Measurements from ENCODE around the gene RHEX.

Gene RHEX

DNA sequence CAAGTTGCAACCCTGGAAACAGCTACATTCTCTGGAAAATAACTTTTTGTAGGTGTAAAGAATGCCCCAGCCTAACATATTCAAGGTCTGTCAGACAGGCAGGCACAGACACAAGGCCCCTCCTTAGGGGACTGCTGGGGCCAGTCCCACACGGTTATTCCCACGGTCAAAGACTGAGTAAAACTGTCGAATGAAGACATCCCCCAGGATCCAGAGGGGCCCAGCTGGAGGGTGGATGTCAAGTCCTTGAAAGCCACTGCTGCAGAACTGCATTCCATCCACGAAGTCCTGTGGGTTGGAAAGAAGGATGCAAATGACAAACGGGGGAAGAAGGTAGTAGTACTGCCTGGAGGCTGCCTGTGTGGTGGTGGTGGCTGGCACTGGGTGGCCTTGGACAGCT is 42.9 kb upstream of the RHEX start:
- ChIA-PET CTCF (interaction anchor here (1.2 kb wide), 1 partner anchor 33 kb away, joined by 3 read pairs; no protein-coding TSS in a partner anchor), POLR2A (no interaction called here)
- TF ChIP-seq, protein P1, sequence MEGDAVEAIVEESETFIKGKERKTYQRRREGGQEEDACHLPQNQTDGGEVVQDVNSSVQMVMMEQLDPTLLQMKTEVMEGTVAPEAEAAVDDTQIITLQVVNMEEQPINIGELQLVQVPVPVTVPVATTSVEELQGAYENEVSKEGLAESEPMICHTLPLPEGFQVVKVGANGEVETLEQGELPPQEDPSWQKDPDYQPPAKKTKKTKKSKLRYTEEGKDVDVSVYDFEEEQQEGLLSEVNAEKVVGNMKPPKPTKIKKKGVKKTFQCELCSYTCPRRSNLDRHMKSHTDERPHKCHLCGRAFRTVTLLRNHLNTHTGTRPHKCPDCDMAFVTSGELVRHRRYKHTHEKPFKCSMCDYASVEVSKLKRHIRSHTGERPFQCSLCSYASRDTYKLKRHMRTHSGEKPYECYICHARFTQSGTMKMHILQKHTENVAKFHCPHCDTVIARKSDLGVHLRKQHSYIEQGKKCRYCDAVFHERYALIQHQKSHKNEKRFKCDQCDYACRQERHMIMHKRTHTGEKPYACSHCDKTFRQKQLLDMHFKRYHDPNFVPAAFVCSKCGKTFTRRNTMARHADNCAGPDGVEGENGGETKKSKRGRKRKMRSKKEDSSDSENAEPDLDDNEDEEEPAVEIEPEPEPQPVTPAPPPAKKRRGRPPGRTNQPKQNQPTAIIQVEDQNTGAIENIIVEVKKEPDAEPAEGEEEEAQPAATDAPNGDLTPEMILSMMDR (IDR thresholded peaks at IDR 0.05; ENCODE audit: control extremely low read depth, extremely low read depth, low read depth, missing control alignments) = no peak
- no peak for DNase-seq (ENCODE audit: extremely low spot score)

DNA sequence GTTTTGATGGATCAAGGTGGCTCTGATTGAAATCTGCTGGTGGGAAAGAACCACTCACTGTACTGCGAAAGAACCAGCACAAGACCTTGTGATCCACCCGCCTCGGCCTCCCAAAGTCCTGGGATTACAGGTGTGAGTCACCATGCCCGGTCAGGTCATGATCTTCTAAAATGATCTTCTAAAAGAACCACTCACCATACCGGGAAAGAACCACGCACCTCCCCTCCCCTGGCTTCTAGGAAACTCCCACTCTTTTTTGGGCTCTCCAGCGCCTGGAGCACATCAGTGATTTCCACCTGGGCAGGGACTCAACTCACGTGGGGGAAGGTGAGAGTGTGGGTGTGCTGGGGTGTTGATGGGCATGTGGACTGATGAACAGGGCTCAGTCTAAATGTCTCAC is 41.9 kb upstream of the RHEX start:
- ChIA-PET POLR2A (no interaction called here), CTCF (interaction anchor here (1.0 to 1.6 kb wide), 4 partner anchors 8 to 18 kb away, joined by 3 to 4 read pairs (median 3); partner anchors contain the start of gene RAB7B)
- TF ChIP-seq, protein P1 (IDR thresholded peaks at IDR 0.05; ENCODE audit: control extremely low read depth, extremely low read depth, low read depth, missing control alignments) = no peak
- no peak for DNase-seq (ENCODE audit: extremely low spot score)

DNA sequence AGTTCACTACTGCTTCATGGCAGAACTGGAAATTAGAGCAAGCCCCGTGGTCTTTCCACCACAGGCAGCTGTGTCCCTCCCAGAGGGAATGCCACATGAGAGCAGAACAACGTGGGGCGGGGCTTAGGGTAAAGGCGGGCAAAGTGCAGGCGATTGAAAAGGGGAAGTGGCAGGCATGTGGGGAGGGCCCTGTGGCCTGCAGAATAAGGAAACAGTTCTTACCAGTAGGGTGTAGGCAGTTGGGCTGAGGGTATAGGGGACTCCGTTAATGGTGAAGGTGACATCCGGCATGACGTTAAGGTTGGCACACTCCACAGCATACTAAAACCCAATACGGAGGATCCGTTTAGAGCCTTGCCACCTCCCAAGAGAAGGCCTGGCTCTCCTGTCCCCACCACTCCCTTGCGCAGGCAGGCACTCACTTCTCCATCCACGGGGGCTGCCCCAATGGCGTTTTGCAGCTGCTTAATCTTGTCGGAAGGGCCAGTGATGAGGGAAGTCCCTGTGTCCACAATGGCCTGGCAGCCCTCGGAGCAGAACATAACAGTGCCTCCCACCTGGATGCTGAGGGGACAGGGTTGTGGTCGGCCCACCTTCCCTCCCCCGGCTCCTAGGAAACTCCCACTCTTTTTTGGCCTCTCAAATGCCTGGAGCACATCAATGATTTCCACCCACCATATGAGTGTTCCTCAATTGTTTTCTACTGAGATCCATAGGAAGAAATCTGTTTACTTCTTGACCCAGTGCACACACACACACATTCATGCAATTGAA is 40.7 kb upstream of the RHEX start:
- CTCF ChIA-PET = interaction anchor here (0.9 to 1.6 kb wide), 6 partner anchors 9 to 94 kb away, joined by 3 to 6 read pairs (median 4); partner anchors contain the start of gene RAB7B
- TF ChIP-seq, protein P1 (IDR thresholded peaks at IDR 0.05; ENCODE audit: control extremely low read depth, extremely low read depth, low read depth, missing control alignments) = no peak
- DNase-seq (ENCODE audit: extremely low spot score) = peak; percentile 70
- POLR2A ChIA-PET = no interaction called here

DNA sequence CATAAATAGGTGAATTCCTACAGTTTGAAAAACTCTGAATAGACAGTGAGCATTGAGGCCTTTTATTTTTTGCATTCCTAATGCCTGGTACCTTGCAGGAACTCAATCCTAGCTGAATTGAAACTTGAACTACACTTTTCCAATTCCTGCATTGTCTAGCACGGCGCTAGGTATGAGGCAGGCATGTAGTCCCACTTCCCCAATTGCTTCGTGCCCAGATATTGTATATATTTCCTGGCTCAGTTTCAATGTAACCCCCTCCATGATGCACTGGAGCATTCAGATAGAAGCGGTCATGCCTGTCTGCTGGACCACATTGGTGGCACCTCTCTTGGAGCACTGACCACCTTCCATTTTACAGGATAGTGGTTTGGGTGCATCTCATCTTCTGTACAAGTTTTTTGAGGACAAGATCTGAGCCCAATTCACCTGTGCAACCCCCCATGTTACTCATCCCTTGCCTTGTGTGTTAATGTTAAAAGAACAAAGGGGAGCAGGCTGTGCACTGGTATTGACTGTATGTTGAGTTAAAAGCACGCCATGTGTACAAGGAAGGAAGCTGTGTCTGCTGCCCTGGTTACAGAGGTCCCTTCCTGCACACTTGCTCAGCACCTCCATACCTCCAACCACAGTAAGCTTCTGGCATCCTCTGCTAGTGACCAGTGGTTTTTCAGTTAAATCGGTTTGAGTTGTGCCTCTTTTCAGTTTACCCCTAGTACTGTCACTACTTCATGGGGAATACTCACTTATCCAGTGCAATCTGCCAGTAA is 39.8 kb upstream of the RHEX start:
- DNase-seq (ENCODE audit: extremely low spot score) = no peak
- ChIA-PET CTCF (interaction anchor here (1.8 kb wide), 1 partner anchor 36 kb away, joined by 7 read pairs; no protein-coding TSS in a partner anchor), POLR2A (no interaction called here)
- TF ChIP-seq, protein P1 (IDR thresholded peaks at IDR 0.05; ENCODE audit: control extremely low read depth, extremely low read depth, low read depth, missing control alignments) = no peak

DNA sequence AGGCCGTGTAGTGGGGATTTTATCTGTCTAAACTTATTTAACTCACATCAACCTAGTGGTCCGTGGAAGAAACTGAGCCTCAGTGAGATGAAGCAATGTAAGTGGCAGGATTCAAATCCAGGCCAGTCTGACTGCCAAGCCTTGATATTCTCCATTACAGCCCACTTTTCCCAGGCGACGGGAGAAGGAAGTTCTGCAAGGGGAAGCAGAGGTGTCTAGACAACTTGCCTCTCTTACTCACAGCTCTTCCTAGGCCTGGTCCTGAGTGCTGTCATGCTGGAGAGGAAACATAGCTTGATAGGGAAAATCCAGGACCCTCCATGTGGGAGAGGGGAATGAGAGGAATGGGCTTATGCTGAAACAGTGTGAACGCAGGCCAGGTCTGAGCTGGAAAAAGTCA is 38.4 kb upstream of the RHEX start:
- TF ChIP-seq, protein P1 (IDR thresholded peaks at IDR 0.05; ENCODE audit: control extremely low read depth, extremely low read depth, low read depth, missing control alignments) = no peak
- ChIA-PET POLR2A (no interaction called here), CTCF (interaction anchor here (1.3 to 1.8 kb wide), 5 partner anchors 9 to 64 kb away, joined by 3 to 8 read pairs (median 5); partner anchors contain the start of gene CTSE)
- no peak for DNase-seq (ENCODE audit: extremely low spot score)

DNA sequence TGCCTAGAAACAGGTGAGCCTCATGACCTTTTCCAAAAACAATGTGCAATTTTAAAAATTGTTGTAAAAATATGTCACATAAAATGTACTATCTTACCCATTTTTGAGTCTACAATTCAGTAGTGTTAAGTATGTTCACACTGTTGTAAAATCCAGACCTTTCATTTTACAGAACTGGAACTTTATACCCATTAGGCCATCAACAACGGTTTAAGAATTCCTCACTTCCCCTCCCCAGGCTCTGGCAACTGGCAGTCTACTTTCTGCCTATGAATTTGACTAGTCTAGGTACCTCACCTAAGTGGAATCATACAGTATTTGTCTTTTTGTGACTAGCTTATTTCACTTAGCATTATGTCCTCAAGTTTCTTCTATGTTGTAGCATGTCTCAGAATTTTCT is 37.9 kb upstream of the RHEX start:
- no peak for DNase-seq (ENCODE audit: extremely low spot score)
- POLR2A ChIA-PET = no interaction called here
- CTCF ChIA-PET = interaction anchor here (1.3 to 1.5 kb wide), 4 partner anchors 9 to 64 kb away, joined by 3 to 8 read pairs (median 4); partner anchors contain the start of gene CTSE
- TF ChIP-seq, protein P1 (IDR thresholded peaks at IDR 0.05; ENCODE audit: control extremely low read depth, extremely low read depth, low read depth, missing control alignments) = no peak
